NCI-H345 treated with DMSO at 0.1 percent for 48 hours (cell line): ENCODE data around the gene APBB2.

Experiments
- DNase-seq: peaks from one replicate; lab custom pipeline; 2025; ENCODE audit not compliant: unreplicated experiment; lab: John Stamatoyannopoulos, UW

APBB2 gene

DNA sequence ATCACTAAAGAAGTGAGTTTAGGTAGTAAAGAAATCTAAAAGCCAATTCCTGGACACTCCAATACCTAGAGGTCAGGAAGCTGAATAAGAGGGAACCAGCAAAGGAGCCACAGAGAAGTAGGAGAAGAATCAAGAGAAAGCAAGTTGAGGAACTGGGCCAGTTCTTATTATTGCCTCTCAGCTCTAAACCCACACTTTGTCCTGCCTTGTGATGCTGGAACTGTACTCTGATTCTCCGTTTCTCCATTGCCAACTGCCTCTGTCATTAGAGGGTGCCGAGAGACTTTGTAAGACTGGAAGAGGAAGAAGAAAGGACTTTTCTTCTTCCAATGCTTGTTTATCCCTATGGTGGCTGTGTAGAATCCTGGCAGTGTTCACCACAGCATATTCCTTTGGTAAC, 426.0 kb downstream of the APBB2 start:
- DNase-seq: no peak

- no peak for DNase-seq
Observed at GRCh38 chr4:40785727-40786126, 428.6 kb downstream of the APBB2 start.

DNA sequence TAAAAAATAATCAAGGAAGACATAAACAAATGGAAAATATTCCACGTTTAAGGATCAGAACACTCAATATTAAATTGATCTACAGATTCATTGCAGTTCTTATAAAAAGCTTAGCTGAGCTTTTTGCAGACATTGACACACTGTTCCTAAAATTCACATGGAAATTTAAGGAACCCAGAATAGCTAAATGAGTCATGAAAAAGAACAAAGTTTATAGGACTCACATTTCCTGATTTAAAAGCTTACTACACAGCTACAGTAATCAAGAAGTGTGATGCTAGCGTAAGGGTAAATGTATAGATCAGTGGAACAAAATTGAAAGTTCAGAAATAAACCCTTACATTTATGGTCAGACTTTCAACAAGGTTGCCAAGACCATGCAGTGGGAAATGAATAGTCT, 431.5 kb downstream of the APBB2 start:
- no peak for DNase-seq

GRCh38 chr4:40778090-40778489, 436.3 kb downstream of the APBB2 start:
- no peak for DNase-seq

DNA sequence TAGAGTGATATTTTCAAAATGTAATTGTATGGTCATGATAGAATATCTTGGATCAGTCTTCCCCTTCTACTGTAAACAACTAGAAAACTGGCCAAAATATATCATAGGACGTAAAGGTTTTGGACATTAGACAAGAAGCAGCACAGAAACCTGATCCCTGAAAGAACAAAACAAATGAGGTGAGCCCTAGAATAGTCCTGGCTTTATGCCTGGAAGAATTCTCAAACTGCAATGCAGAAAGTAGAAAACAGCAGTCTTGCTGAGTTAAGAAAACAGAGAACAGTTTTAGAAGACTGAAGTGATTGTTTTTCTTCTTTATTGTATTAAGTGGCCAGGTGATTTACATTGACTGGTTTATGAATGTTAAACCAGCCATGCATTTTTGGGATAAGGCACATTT, 445.1 kb downstream of the APBB2 start:
- no peak for DNase-seq

DNA sequence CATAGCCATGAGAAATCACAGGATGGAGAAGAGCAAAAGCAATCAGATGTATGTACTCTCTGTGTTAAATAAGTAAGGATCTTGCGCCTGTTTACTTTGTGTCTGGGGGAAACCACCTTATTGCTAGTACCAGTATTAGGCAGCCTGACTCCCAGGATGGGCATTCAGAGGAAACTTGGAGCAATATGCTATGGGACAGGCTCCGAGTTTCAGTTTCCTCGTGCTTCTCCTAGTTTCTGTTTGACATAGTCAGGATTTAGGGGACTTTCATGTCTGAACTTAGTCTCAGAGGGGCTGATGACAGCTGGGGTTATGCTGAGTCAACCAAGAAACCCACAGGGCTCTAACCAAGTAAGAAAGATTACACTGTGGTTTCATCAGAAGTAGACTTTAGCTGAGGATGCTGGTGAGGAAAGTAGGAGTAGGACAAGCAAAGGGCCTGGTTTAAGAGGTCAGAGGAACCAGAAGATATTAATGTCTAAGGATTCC, 451.1 kb downstream of the APBB2 start:
- DNase-seq: no peak
